Ovary (tissue), 9 donors: ENCODE measurements around the gene NCF4. TPM values are rescaled to one million over a fixed set of nuclear protein-coding genes. Genes with fewer than 3 reads are reported as not detected.

ENCODE experiments used
- DNase-seq, 5 donors: peaks; one replicate each; pipeline ENCODE4 v3.0.0-alpha.2; 2019 to 2020
- H3K27ac ChIP-seq, 2 donors: fragments of 200-600 bp; one replicate each; pipeline versions ENCODE4 v1.5.1 to v1.8.0; 2019 to 2022
- H3K27me3 ChIP-seq: fragments of 200-600 bp; one replicate; pipeline ENCODE4 v1.8.0; 2022
- H3K36me3 ChIP-seq: fragments of 200-600 bp; sonication (generic); one replicate; pipeline ENCODE4 v1.5.1; 2019
- H3K4me1 ChIP-seq: one replicate; pipeline ENCODE4 v1.8.1; 2013; ENCODE audit warnings: mild to moderate bottlenecking, moderate library complexity; ENCODE audit not compliant: insufficient read depth
- H3K4me3 ChIP-seq: fragments of 200-600 bp; sonication (generic); one replicate; pipeline ENCODE4 v1.5.1; 2017
- H3K9me3 ChIP-seq, 2 donors: fragments of 200-600 bp in 1 of 2; sonication (generic) in 1 of 2; one replicate each; pipeline versions ENCODE4 v1.5.1 to v1.8.1; 2013 to 2019; ENCODE audit warnings: mild to moderate bottlenecking in 1 of 2, moderate library complexity in 1 of 2
- EP300 ChIP-seq: sonication (generic); formaldehyde crosslinking; IDR thresholded peaks from one replicate; pipeline ENCODE4 v1.6.1; 2017; ENCODE audit warnings: antibody characterized with exemption
- POLR2A ChIP-seq: fragments of 450-650 bp; IDR thresholded peaks from one replicate; pipeline ENCODE4 v1.6.1; 2017; ENCODE audit warnings: antibody characterized with exemption, mild to moderate bottlenecking, moderate library complexity
- WGBS, 3 donors: extraction: QIAGEN DNeasy Blood & Tissue Kit in 1 of 3; methylation state at CpG; one replicate each; pipeline versions ENCODE4 v1.1.5 to v1.1.7; 2013 to 2017; 5-methylcytosine and 5-hydroxymethylcytosine counted together
- intact Hi-C, 4 donors: fragments of 100-400 bp; cut with DNase I; formaldehyde crosslinking; loops; one replicate each; pipeline versions ENCODE4 v1.11.0 to v1.15.1; 2022 to 2023
- polyA plus RNA-seq, 2 donors: library from polyadenylated mRNA; stranded (reverse); fragments of 200-250 nt in 1 of 2; fragments of 350-450 nt in 1 of 2; fragmentation: Illumina TruSeq in 1 of 2; extraction: RNeasy Lipid Tissue Mini Kit (QIAGEN cat#74804) in 1 of 2; gene quantifications; one replicate each; pipeline ENCODE4 v1.2.3, GENCODE V29; 2013 to 2014
- total RNA-seq, 7 donors: library from RNA; depleted of rRNA in 2 of 7; stranded (reverse); fragments of >200 nt in 2 of 7; fragmentation: NEBNext Ultra II Directional in 3 of 7; extraction: Animal tissue kit (Norgen Biotek cat#: 25700) in 3 of 7; gene quantifications; one replicate each; pipeline versions ENCODE4 v1.1.0 to v1.2.4, GENCODE V29; 2016 to 2023
- TF ChIP-seq, protein P1 (sequence below), 3 donors: fragments of 450-650 bp in 2 of 3; fragments of 200-600 bp in 1 of 3; IDR thresholded peaks; one replicate each; pipeline versions ENCODE4 v1.5.1 to v1.8.0; 2016 to 2022; ENCODE audit warnings: antibody characterized with exemption in 3 of 3, mild to moderate bottlenecking in 1 of 3
- donor health status: DM: no; HTN: no; CAD: no; lungs with moderate emphysema.
- donor health status: DM: no; HTN: no; CAD: no.
- donor health status: Bipolar disorder and iron deficiency.
- donor health status: DM: yes; HTN: yes; CAD: no.
- donor health status: DM: no; HTN: no; CAD: no.
- donor health status: DM: yes; HTN: yes; CAD: no.

NCF4 gene
- total and polyA plus RNA-seq, 9 donors = 2.2 to 6.7 (median 4.8) TPM

- intact Hi-C loops = no loop called here
- H3K27ac ChIP-seq = no peak overlapping the region
- TF ChIP-seq, protein P1, sequence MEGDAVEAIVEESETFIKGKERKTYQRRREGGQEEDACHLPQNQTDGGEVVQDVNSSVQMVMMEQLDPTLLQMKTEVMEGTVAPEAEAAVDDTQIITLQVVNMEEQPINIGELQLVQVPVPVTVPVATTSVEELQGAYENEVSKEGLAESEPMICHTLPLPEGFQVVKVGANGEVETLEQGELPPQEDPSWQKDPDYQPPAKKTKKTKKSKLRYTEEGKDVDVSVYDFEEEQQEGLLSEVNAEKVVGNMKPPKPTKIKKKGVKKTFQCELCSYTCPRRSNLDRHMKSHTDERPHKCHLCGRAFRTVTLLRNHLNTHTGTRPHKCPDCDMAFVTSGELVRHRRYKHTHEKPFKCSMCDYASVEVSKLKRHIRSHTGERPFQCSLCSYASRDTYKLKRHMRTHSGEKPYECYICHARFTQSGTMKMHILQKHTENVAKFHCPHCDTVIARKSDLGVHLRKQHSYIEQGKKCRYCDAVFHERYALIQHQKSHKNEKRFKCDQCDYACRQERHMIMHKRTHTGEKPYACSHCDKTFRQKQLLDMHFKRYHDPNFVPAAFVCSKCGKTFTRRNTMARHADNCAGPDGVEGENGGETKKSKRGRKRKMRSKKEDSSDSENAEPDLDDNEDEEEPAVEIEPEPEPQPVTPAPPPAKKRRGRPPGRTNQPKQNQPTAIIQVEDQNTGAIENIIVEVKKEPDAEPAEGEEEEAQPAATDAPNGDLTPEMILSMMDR (IDR thresholded peaks at IDR 0.05) = no peak
- TF ChIP-seq EP300 (no peak), POLR2A (no peak)
Observed at GRCh38 chr22:36831206-36831605, 29.6 kb upstream of the NCF4 start.

DNA sequence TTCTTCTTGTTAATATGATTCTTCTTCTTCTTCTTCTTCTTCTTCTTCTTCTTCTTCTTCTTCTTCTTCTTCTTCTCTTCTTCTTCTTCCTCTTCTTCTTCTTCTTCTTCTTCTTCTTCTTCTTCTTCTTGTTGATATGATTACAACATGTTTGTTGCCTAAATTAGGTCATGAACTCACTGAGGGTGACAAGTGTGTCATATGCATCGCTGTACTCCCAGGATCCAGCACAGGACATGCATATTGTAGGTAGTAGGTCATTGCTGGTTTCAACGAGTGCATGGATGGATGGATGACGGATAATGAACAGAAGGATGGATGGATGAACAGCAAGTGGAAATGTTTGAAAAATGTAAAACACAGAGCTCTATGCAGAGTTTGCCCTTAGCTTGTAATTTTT lies 29.1 kb upstream of the NCF4 start:
- Histone ChIP-seq H3K9me3 (no peaks in the 10 kb centered on the region), H3K36me3 (no peaks in the 10 kb centered on the region), H3K4me3 (no peak overlapping the region), H3K27me3 (no peaks in the 10 kb centered on the region), H3K27ac (no peak overlapping the region), H3K4me1 (no peaks in the 10 kb centered on the region)
- intact Hi-C loops = no loop called here
- 92 to 95% (median 94%) methylated on average over 3 of the region's 3 CpGs for WGBS, 3 donors
- no peak for TF ChIP-seq POLR2A
- TF ChIP-seq, protein P1 (IDR thresholded peaks at IDR 0.05) = no peak
- TF ChIP-seq EP300 = no peak
- DNase-seq = no peak

More at GRCh38 chr22:36831206-36831605, 29.6 kb upstream of the NCF4 start:
- H3K36me3 ChIP-seq = no peaks in the 10 kb centered on the region
- H3K27me3 ChIP-seq = no peaks in the 10 kb centered on the region
- H3K4me3 ChIP-seq = no peak overlapping the region
- DNase-seq = no peak
- H3K4me1 ChIP-seq = no peaks in the 10 kb centered on the region
- H3K9me3 ChIP-seq = no peaks in the 10 kb centered on the region

- no peak for DNase-seq
- intact Hi-C loops = no loop called here
- Histone ChIP-seq H3K9me3 (no peaks in the 10 kb centered on the region), H3K27me3 (no peaks in the 10 kb centered on the region), H3K36me3 (no peaks in the 10 kb centered on the region), H3K4me1 (no peaks in the 10 kb centered on the region), H3K27ac (no peak overlapping the region), H3K4me3 (no peak overlapping the region)
- TF ChIP-seq, protein P1 (IDR thresholded peaks at IDR 0.05) = no peak
- TF ChIP-seq EP300 (no peak), POLR2A (no peak)
- 71 to 91% (median 85%) methylated on average over 3 of the region's 3 CpGs for WGBS, 3 donors
Observed at GRCh38 chr22:36833073-36833472, 27.7 kb upstream of the NCF4 start.

DNA sequence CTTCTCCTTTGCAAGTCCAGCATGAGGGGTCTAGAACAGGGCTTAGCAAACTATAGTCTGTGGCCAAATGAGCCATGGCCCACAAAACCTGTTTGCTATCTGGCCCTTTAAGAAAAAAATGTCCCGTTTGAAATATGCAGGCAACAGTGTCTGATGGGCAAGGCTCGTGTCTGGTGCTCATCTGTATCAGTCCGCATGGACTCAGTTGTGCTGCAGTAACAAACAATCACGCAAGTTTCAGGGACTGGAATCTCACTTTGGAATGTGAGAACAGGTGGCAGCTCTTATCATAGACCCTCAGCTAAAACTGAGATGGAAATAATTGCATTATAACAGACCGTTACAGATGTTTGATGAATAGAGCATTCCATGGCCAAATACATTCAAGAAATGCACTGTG lies 24.9 kb upstream of the NCF4 start:
- no peak for DNase-seq
- WGBS, 3 donors = 49 to 68% (median 50%) methylated on average over 5 of the region's 5 CpGs
- intact Hi-C loops = no loop called here
- no peaks in the 10 kb centered on the region for H3K36me3 ChIP-seq
- H3K9me3 ChIP-seq = no peaks in the 10 kb centered on the region
- H3K27me3 ChIP-seq = no peaks in the 10 kb centered on the region
- H3K4me3 ChIP-seq = no peak overlapping the region
- H3K27ac ChIP-seq = no peak overlapping the region
- no peaks in the 10 kb centered on the region for H3K4me1 ChIP-seq
- TF ChIP-seq EP300 (no peak), POLR2A (no peak)
- TF ChIP-seq, protein P1 (IDR thresholded peaks at IDR 0.05) = no peak
